GM18861 (cell line): ENCODE data around the gene NUP42.

Source experiments
- ATAC-seq: cut with Tn5 transposase; IDR thresholded peaks from one replicate; pipeline ENCODE4 v1.9.1; 2021; ENCODE audit not compliant: unreplicated experiment

The NUP42 gene

GRCh38 chr7:23232966-23233365, 51.1 kb downstream of the NUP42 start:
- ATAC-seq: no peak

- ATAC-seq: peak; percentile 67
These were observed 52.9 kb downstream of the NUP42 start for GRCh38 chr7:23234569-23235296.

- ATAC-seq: no peak
These were observed 54.0 kb downstream of the NUP42 start for GRCh38 chr7:23235813-23236221.

GRCh38 chr7:23237000-23237399, 55.2 kb downstream of the NUP42 start:
- no peak for ATAC-seq

- ATAC-seq: no peak
These were observed 57.3 kb downstream of the NUP42 start for GRCh38 chr7:23238983-23239652.

- no peak for ATAC-seq
These were observed 57.9 kb downstream of the NUP42 start for GRCh38 chr7:23239698-23240097.

- ATAC-seq: no peak
These were observed 60.5 kb downstream of the NUP42 start for GRCh38 chr7:23242321-23242720.

- ATAC-seq: no peak
These were observed 61.1 kb downstream of the NUP42 start for GRCh38 chr7:23242935-23243334.

- ATAC-seq: no peak
These were observed 64.7 kb downstream of the NUP42 start, which contains the start of gene GPNMB for GRCh38 chr7:23246555-23246954. GPNMB (plus strand) TSS chr7:23246775; CDS start chr7:23246858, 83 bp downstream.

GRCh38 chr7:23247046-23247602, 65.3 kb downstream of the NUP42 start:
- no peak for ATAC-seq

- ATAC-seq: no peak
These were observed 65.9 kb downstream of the NUP42 start for GRCh38 chr7:23247603-23248335.

GRCh38 chr7:23249486-23249885, 67.6 kb downstream of the NUP42 start:
- no peak for ATAC-seq
